GM23338 (cell line): ENCODE measurements around the gene AFF2. TPM values are rescaled to one million over a fixed set of nuclear protein-coding genes. Genes with fewer than 3 reads are reported as not detected.

ENCODE experiments used
- ATAC-seq: fragments of 200-7000 bp; cut with Tn5 transposase; 3 replicates; pipeline ENCODE4 v1.9.1; 2020
- DNase-seq: peaks from one replicate; pipeline ENCODE4 v3.0.0-alpha.2; 2015; ENCODE audit warnings: low spot score
- H2AFZ ChIP-seq: fragments of 200-600 bp; sonication (generic); 2 replicates; pipeline ENCODE4 v1.8.0; 2016; ENCODE audit warnings: antibody characterized with exemption, mild to moderate bottlenecking, moderate library complexity
- H3F3A ChIP-seq: fragments of 200-600 bp; sonication (generic); replicated peaks from 2 replicates; pipeline ENCODE4 v1.8.0; 2017; ENCODE audit warnings: antibody characterized with exemption, mixed run types, low read depth
- H3K27ac ChIP-seq: fragments of 200-600 bp; sonication (generic); 2 replicates; pipeline ENCODE4 v1.6.1; 2016; ENCODE audit warnings: low read depth
- H3K27me3 ChIP-seq: fragments of 200-600 bp; sonication (generic); 2 replicates; pipeline ENCODE4 v1.8.0; 2016; ENCODE audit warnings: mild to moderate bottlenecking, mixed run types, moderate library complexity; ENCODE audit not compliant: insufficient read depth
- H3K36me3 ChIP-seq: fragments of 200-600 bp; sonication (generic); 2 replicates; pipeline ENCODE4 v1.8.0; 2016; ENCODE audit warnings: mild to moderate bottlenecking; ENCODE audit not compliant: insufficient read depth
- H3K4me1 ChIP-seq: fragments of 200-600 bp; sonication (generic); 2 replicates; pipeline ENCODE4 v1.8.0; 2016; ENCODE audit warnings: mild to moderate bottlenecking, moderate library complexity; ENCODE audit not compliant: insufficient read depth
- H3K4me2 ChIP-seq: fragments of 200-600 bp; sonication (generic); 2 replicates; pipeline ENCODE4 v1.7.1; 2017; ENCODE audit warnings: mixed run types
- H3K4me3 ChIP-seq: fragments of 200-600 bp; sonication (generic); 2 replicates; pipeline ENCODE4 v1.6.1; 2016; ENCODE audit warnings: mixed run types
- H3K79me2 ChIP-seq: fragments of 200-600 bp; sonication (generic); replicated peaks from 2 replicates; pipeline ENCODE4 v1.8.0; 2017; ENCODE audit warnings: mild to moderate bottlenecking; ENCODE audit not compliant: insufficient read depth
- H3K9me2 ChIP-seq: fragments of 200-600 bp; sonication (generic); 2 replicates; pipeline ENCODE4 v1.8.0; 2017; ENCODE audit not compliant: insufficient read depth
- H4K20me1 ChIP-seq: fragments of 200-600 bp; sonication (generic); replicated peaks from 2 replicates; pipeline ENCODE4 v1.8.0; 2017; ENCODE audit warnings: mild to moderate bottlenecking; ENCODE audit not compliant: insufficient read depth
- H3K27ac Mint-ChIP-seq: 2 replicates; pipeline ENCODE4 v1.8.0; 2020; ENCODE audit warnings: inconsistent platforms, mild to moderate bottlenecking, moderate library complexity, mixed read lengths
- H3K27me3 Mint-ChIP-seq: 3 replicates; pipeline ENCODE4 v1.8.0; 2022; ENCODE audit warnings: low read depth, mild to moderate bottlenecking, moderate library complexity, mixed read lengths, inconsistent platforms; ENCODE audit not compliant: insufficient read depth, poor library complexity
- H3K36me3 Mint-ChIP-seq: 3 replicates; pipeline ENCODE4 v1.8.0; 2021; ENCODE audit warnings: low read depth, mild to moderate bottlenecking, inconsistent platforms, moderate library complexity, mixed read lengths
- H3K4me1 Mint-ChIP-seq: 3 replicates; pipeline ENCODE4 v1.8.0; 2020; ENCODE audit warnings: mild to moderate bottlenecking, inconsistent platforms, mixed read lengths
- H3K4me3 Mint-ChIP-seq: 3 replicates; pipeline ENCODE4 v1.8.0; 2021; ENCODE audit warnings: moderate library complexity, mild to moderate bottlenecking, inconsistent platforms, mixed read lengths
- H3K9me3 Mint-ChIP-seq: 3 replicates; pipeline ENCODE4 v1.8.0; 2020; ENCODE audit warnings: moderate library complexity, mild to moderate bottlenecking, inconsistent platforms, mixed read lengths
- CREB1 ChIP-seq: fragments of 250-450 bp; sonication (Bioruptor Pico); IDR thresholded peaks from 2 replicates; pipeline ENCODE4 v1.5.0; 2020; ENCODE audit warnings: low read depth, mild to moderate bottlenecking, moderate library complexity
- CTCF ChIP-seq, 2 experiments: fragments of 200-600 bp in 1 of 2; sonication (generic) in 1 of 2; conservative IDR thresholded peaks; 2 replicates each; pipeline versions ENCODE4 v1.5.1 to v1.6.1; 2016 to 2017; ENCODE audit warnings: antibody characterized with exemption in 2 of 2, low read depth in 2 of 2, mild to moderate bottlenecking in 2 of 2, moderate library complexity in 1 of 2
- ETS1 ChIP-seq: IDR thresholded peaks from 2 replicates; pipeline ENCODE4 v1.6.1; 2016; ENCODE audit warnings: antibody characterized with exemption
- EZH2phosphoT487 ChIP-seq: fragments of 200-600 bp; sonication (generic); IDR thresholded peaks from one replicate; pipeline ENCODE4 v1.8.1; 2018; ENCODE audit warnings: antibody characterized with exemption; ENCODE audit not compliant: unreplicated experiment
- JUNB ChIP-seq: IDR thresholded peaks from one replicate; pipeline ENCODE4 v1.6.1; 2016; ENCODE audit warnings: antibody characterized with exemption; ENCODE audit not compliant: unreplicated experiment
- POLR2AphosphoS5 ChIP-seq: IDR thresholded peaks from 2 replicates; pipeline ENCODE4 v1.6.1; 2016; ENCODE audit warnings: antibody characterized with exemption, low read depth
- REST ChIP-seq: IDR thresholded peaks from one replicate; pipeline ENCODE4 v1.6.1; 2018; ENCODE audit warnings: antibody characterized with exemption; ENCODE audit not compliant: unreplicated experiment
- STAT1 ChIP-seq: IDR thresholded peaks from one replicate; pipeline ENCODE4 v1.6.1; 2016; ENCODE audit warnings: antibody characterized with exemption; ENCODE audit not compliant: unreplicated experiment
- ZNF331 ChIP-seq: fragments of 250-450 bp; sonication (Bioruptor Pico); IDR thresholded peaks from 2 replicates; pipeline ENCODE4 v1.5.0; 2020; ENCODE audit warnings: low read depth, mild to moderate bottlenecking, moderate library complexity
- ZNF462 ChIP-seq: fragments of 250-450 bp; sonication (Bioruptor Pico); IDR thresholded peaks from 2 replicates; pipeline ENCODE4 v1.5.0; 2020; ENCODE audit warnings: mild to moderate bottlenecking, moderate library complexity
- polyA plus RNA-seq: library from polyadenylated mRNA; unstranded; fragments of >200 nt; fragmentation: Nextera tagmentation; extraction: Ambion mirVana; gene quantifications from 2 replicates; pipeline ENCODE4 v1.2.1, GENCODE V29; 2016
- total RNA-seq: library from RNA; depleted of rRNA; stranded (reverse); fragments of >200 nt; shearing (Covaris generic); gene quantifications from 2 replicates; pipeline ENCODE4 v1.2.3, GENCODE V29; 2014

AFF2 gene
- total and polyA plus RNA-seq, 2 experiments from 2014 or later = 1.6 to 5.8 TPM

GRCh38 chrX:148522006-148522405 is 21.6 kb downstream of the AFF2 start (continued):
- TF ChIP-seq ETS1 (no peak), CTCF (conservative IDR thresholded peaks at IDR 0.05; ENCODE audit: low read depth in 2 of 2) (no peak)

- Histone ChIP-seq H4K20me1 (no peaks in the 10 kb centered on the region), H3K9me2 (no peaks in the 10 kb centered on the region), H3K36me3 (no peaks in the 10 kb centered on the region), H3K27ac (no peak overlapping the region), H2AFZ (no peak overlapping the region), H3K4me3 (no peak overlapping the region), H3K4me1 (peaks cover 3% of the 10 kb centered on the region; the same call in 1 of the 2 replicates), H3K79me2 (no peaks in the 10 kb centered on the region), H3K4me2 (no peak overlapping the region), H3F3A (no peaks in the 10 kb centered on the region), H3K27me3 (no peaks in the 10 kb centered on the region)
- Mint-ChIP-seq H3K4me3 (no peak overlapping the region), H3K4me1 (peaks cover 28% of the 10 kb centered on the region), H3K36me3 (no peaks in the 10 kb centered on the region), H3K9me3 (no peaks in the 10 kb centered on the region), H3K27me3 (no peaks in the 10 kb centered on the region), H3K27ac (no peak overlapping the region)
- DNase-seq (no peak), ATAC-seq (no peak)
- TF ChIP-seq JUNB (no peak), CREB1 (CRISPR knock-in tag) (no peak), ETS1 (no peak), EZH2phosphoT487 (no peak), ZNF331 (CRISPR knock-in tag) (no peak), REST (no peak), ZNF462 (CRISPR knock-in tag) (no peak), POLR2AphosphoS5 (no peak), STAT1 (no peak)
Measured at GRCh38 chrX:148523303-148524080, 23.1 kb downstream of the AFF2 start.
